ENCODE measurements around the gene PELO.

The PELO gene

GRCh38 chr5:52834320-52834719 lies 46.6 kb downstream of the PELO start:
- no peak for DNase-seq

DNA sequence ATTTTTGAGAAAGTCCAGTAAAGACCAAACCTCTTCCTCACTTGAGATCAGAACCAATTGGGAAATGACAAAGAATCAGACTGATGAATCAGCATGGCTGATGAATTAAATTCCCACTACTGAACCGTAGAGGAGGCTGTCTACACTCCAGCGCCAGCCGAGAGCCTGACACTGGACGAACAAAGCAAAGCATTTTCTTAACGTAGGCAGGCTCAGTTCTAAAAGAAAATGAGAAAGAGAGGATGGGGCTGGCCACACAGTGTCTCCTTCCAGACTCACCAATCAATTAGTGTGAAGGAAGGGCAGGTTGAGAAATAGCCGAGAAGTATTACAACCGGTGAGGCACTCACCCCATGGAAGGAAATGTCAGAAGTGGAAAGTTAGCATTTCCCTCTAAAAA lies 49.4 kb downstream of the PELO start:
- DNase-seq, result no peak
